Peyer's patch (tissue), 4 donors: Measurements from ENCODE around the gene ZNFX1. TPM values are rescaled to one million over a fixed set of nuclear protein-coding genes. Genes with fewer than 3 reads are reported as not detected.
A peak's percentile ranks its signal among the peaks of the same experiment; 100 is the strongest.
"Not testable (repeated sequence)": the region's sequence is repeated elsewhere in the genome, so short reads cannot be mapped to it uniquely, and the experiment has no call there.

Source experiments
- DNase-seq, 3 donors: peaks; one replicate each; pipeline ENCODE4 v3.0.0-alpha.2; 2017 to 2019
- H3K27ac ChIP-seq, 4 donors: fragments of 200-600 bp; sonication (generic); one replicate each; pipeline ENCODE4 v1.5.1; 2016 to 2019
- H3K27me3 ChIP-seq, 2 donors: fragments of 200-600 bp; sonication (generic); one replicate each; pipeline ENCODE4 v1.5.1; 2019
- H3K36me3 ChIP-seq, 3 donors: fragments of 200-600 bp; sonication (generic); one replicate each; pipeline ENCODE4 v1.5.1; 2016 to 2019
- H3K4me1 ChIP-seq, 4 donors: fragments of 200-600 bp; sonication (generic); one replicate each; pipeline ENCODE4 v1.5.1; 2016 to 2019
- H3K4me3 ChIP-seq, 4 donors: fragments of 200-600 bp; sonication (generic); 1 replicate in 3 of 4; 2 replicates in 1 of 4; pipeline ENCODE4 v1.5.1; 2016 to 2019; ENCODE audit warnings: mild to moderate bottlenecking in 1 of 4
- H3K9me3 ChIP-seq, 4 donors: fragments of 200-600 bp; sonication (generic); one replicate each; pipeline ENCODE4 v1.5.1; 2016 to 2019; ENCODE audit warnings: mild to moderate bottlenecking in 1 of 4
- CTCF ChIP-seq, 6 experiments: fragments of 450-650 bp in 4 of 6; fragments of 200-600 bp in 2 of 6; sonication (generic) in 1 of 6; IDR thresholded peaks; one replicate each; pipeline ENCODE4 v1.5.1; 2017 to 2019; ENCODE audit warnings: antibody characterized with exemption in 6 of 6, mild to moderate bottlenecking in 3 of 6, moderate library complexity in 1 of 6
- POLR2A ChIP-seq, 2 donors: fragments of 450-650 bp; IDR thresholded peaks; one replicate each; pipeline ENCODE4 v1.5.1; 2017; ENCODE audit warnings: antibody characterized with exemption in 2 of 2, mild to moderate bottlenecking in 2 of 2, moderate library complexity in 2 of 2
- total RNA-seq, 4 donors: library from RNA; depleted of rRNA; stranded (reverse); fragments of >200 nt; gene quantifications; one replicate each; pipeline ENCODE4 v1.1.0, GENCODE V29; 2016

The ZNFX1 gene
- total RNA-seq, 4 donors from 2014 or later: 33.4 to 40.3 (median 36.4) TPM

DNA sequence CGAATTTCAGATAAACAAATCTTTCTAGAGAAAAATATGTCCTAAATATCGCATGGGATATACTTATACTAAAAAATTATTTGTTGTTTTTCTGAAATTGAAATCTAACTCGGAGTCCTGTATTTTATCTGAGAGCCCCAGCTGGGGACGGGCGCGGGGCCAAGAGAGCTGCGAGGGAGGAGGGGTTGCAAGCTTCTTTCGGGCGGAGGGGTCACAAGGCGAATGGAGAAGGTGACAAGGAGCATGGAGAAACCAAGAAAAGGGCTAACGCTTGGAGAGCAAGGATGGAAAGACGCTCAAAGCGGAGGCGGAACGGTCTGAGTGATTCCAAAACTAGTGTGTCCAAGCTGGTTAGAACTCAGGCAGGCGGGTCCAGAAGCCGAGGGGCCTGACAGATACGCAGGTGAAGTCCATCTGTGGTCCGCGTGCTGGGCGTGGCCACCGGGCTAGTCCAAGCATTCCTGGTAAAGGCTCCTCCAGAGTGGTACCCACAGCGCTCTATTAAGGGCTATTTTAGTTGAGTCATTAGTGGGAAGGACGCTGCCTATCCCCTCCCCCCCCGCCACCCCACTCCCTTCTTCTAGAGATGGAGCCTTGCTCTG lies 41.5 kb upstream of the ZNFX1 start:
- no peak for DNase-seq
- H3K4me3 ChIP-seq: peak overlapping the region in 3 of 4 donors; percentile 34 to 42 (median 37)
- H3K27ac ChIP-seq: no peak overlapping the region
- peaks cover 0 to 17% of the 10 kb centered on the region in 2 donors for H3K27me3 ChIP-seq
- H3K36me3 ChIP-seq: no peaks in the 10 kb centered on the region
- no peaks in the 10 kb centered on the region for H3K9me3 ChIP-seq
- H3K4me1 ChIP-seq: peaks cover 0 to 15% (median 4%) of the 10 kb centered on the region in 4 donors
- TF ChIP-seq CTCF (IDR thresholded peaks at IDR 0.05): no peak
- TF ChIP-seq POLR2A (IDR thresholded peaks at IDR 0.05): no peak

DNA sequence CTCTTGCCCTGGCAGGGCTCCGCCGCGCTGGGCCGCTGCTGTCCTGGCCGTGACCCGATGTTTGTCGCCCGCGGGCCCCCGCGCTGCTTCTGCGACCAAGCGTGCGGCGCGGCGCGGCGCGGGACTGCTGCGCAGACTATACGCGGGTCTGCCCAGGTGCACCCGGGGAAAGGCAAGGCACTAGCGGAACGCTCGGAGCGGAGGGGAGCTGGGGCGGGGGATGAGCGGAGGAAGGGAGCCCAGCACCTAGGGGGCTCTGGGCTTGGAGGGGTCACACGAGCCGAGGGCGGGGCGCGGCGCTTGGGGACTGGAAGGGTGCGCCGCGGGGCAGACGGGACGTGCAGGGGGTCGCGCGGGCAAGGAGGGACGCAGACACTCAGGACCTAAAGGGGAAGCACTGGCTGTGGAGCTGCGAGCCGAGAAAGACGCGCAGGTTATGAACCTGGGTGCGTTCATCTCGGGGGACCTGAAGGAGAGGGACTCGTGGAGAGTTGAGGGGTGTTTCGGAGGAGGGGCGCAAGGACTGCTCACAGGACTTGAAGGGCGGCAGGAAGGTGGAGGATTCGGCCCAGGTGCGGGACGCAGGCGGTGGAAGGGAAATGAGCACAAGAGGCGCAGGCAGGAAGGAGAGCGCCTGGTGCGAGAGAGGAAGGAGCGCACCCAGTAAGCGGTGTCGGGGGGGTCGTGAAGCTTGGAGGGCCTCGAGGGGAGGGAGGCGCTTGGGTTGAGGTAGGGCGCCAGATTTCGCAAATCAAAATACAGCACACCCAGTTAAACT lies 40.8 kb upstream of the ZNFX1 start:
- peaks cover 0 to 17% of the 10 kb centered on the region in 2 donors for H3K27me3 ChIP-seq
- H3K4me3 ChIP-seq: peak overlapping the region in 3 of 4 donors; percentile 34 to 42 (median 37)
- DNase-seq: no peak

GRCh38 chr20:49318091-49318429 lies 40.2 kb upstream of the ZNFX1 start:
- TF ChIP-seq CTCF (IDR thresholded peaks at IDR 0.05): no peak
- H3K27ac ChIP-seq: no peak overlapping the region
- no peaks in the 10 kb centered on the region for H3K9me3 ChIP-seq
- no peaks in the 10 kb centered on the region for H3K36me3 ChIP-seq
- H3K27me3 ChIP-seq: peaks cover 0 to 17% of the 10 kb centered on the region in 2 donors
- H3K4me1 ChIP-seq: peaks cover 0 to 15% (median 4%) of the 10 kb centered on the region in 4 donors
- H3K4me3 ChIP-seq: peak overlapping the region in 3 of 4 donors; percentile 34 to 42 (median 37)
- no peak for DNase-seq

More for the DNA sequence above, 40.8 kb upstream of the ZNFX1 start:
- Histone ChIP-seq H3K4me1 (peaks cover 0 to 15% (median 4%) of the 10 kb centered on the region in 4 donors), H3K36me3 (no peaks in the 10 kb centered on the region), H3K27ac (no peak overlapping the region), H3K9me3 (no peaks in the 10 kb centered on the region)
- TF ChIP-seq CTCF (IDR thresholded peaks at IDR 0.05) (no peak), POLR2A (IDR thresholded peaks at IDR 0.05) (no peak)

- Histone ChIP-seq H3K27me3 (peaks cover 0 to 17% of the 10 kb centered on the region in 2 donors), H3K4me1 (peaks cover 0 to 15% (median 4%) of the 10 kb centered on the region in 4 donors), H3K4me3 (no peak overlapping the region), H3K27ac (no peak overlapping the region), H3K9me3 (no peaks in the 10 kb centered on the region), H3K36me3 (no peaks in the 10 kb centered on the region)
- no peak for TF ChIP-seq POLR2A (IDR thresholded peaks at IDR 0.05)
- no peak for TF ChIP-seq CTCF (IDR thresholded peaks at IDR 0.05)
- DNase-seq: no peak
Observed at GRCh38 chr20:49316704-49317103, 38.8 kb upstream of the ZNFX1 start.

GRCh38 chr20:49315580-49315979 lies 37.7 kb upstream of the ZNFX1 start:
- no peak for TF ChIP-seq CTCF (IDR thresholded peaks at IDR 0.05)
- no peak for TF ChIP-seq POLR2A (IDR thresholded peaks at IDR 0.05)
- H3K27ac ChIP-seq: no peak overlapping the region
- DNase-seq: no peak
- peaks cover 0 to 15% (median 4%) of the 10 kb centered on the region in 4 donors for H3K4me1 ChIP-seq
- H3K27me3 ChIP-seq: peaks cover 0 to 17% of the 10 kb centered on the region in 2 donors
- H3K36me3 ChIP-seq: no peaks in the 10 kb centered on the region
- H3K4me3 ChIP-seq: no peak overlapping the region
- H3K9me3 ChIP-seq: no peaks in the 10 kb centered on the region

- Histone ChIP-seq H3K4me1 (peaks cover 0 to 10% (median 4%) of the 10 kb centered on the region in 4 donors), H3K27me3 (peaks cover 0 to 12% of the 10 kb centered on the region in 2 donors)
- not testable (repeated sequence) for H3K4me3 ChIP-seq, H3K27ac ChIP-seq, H3K9me3 ChIP-seq, DNase-seq, H3K36me3 ChIP-seq
Observed at GRCh38 chr20:49314052-49314451, 36.2 kb upstream of the ZNFX1 start.
